Stimulated activated CD8-positive, alpha-beta memory T cell treated with anti-CD3 and anti-CD28 coated beads, Interleukin-7, amount 100 ng/mL, for 1 hour (primary cell): Measurements from ENCODE around the gene PSMC1.
"Not testable (repeated sequence)": the region's sequence is repeated elsewhere in the genome, so short reads cannot be mapped to it uniquely, and the experiment has no call there.

Experiments used
- DNase-seq, 2 donors: peaks; one replicate each; pipeline ENCODE4 v3.0.0-alpha.2; 2020; ENCODE audit warnings: low read depth in 2 of 2

PSMC1 gene

DNA sequence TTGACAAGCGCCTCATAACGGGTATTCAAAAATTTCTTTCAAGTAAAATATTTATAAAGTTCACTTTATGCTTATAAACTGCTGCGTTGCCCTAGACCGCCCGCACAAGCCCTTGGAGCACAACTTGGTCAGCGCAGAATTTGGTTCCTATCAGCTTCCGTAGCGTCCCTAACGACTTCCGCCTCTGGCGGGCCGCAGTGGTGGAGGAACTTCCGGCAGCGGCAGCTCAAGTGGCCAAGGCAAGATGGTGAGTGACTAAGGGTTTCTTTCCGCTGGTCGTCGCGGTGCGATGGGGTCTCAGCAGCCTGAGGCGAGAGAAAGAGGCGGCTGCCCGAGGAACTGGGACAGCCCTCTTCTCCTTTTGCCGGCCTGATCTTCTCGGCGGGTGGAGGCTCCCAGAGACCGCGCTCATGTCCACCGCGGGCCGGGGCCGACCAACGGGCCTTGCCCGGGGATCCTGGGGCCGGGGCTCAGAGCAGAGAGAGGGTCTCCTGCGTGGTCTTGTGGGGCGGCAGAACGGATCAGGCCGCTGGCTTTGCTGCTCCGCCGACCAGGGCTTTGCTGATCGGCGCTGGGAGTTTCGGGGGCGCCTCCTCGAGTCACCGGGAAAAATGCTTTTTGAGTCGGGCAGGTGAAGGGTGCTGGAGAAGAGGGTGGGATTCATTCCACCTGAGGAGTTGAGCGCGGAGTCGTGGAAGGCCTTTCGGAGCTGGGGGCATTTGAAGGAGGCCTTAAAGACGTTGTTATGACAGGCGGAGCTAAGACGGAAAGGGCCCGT lies at the start of gene PSMC1:
TSS of gene PSMC1 (plus strand) at position 200 of the 778 bp plus-strand sequence. CDS start at position 245, 45 bp downstream.
- DNase-seq, result peak; percentile 67 to 75

- DNase-seq, result no peak
These were observed 43.1 kb upstream of the PSMC1 start for GRCh38 chr14:90213099-90213748.

DNA sequence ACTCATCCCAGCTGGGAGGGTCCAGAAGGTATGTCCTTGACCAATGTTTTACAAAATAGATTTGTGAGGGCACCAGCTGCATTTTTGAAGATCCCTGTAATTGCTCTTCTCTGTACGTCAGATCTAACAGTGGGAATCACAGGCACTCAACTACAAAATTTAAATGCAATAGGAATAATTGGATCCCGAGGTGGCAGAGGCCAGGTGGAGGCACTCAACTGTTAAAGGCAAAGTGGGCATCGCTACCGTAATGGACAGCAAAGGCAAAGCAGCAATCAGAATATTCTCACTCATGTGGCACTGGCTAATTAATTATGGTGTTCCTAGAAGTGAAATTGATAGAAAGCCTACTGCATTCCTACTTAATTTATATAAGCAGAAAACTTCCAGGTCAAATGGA lies 27.9 kb upstream of the PSMC1 start:
- DNase-seq, result no peak

DNA sequence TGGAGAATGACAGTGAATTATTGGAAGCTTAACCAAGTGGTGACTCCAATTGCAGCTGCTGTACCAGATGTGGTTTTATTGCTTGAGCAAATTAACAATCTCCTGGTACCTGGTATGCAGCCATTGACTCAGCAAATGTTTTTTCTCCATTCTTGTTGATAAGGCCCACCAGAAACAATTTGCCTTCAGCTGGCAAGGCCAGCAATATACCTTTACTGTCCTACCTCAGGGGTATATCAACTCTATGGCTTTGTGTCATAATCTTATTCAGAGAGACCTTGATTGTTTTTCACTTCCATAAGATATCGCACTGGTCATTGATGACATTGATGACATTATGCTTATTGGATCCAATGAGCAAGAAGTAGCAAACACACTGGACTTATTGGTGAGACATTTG lies 26.4 kb upstream of the PSMC1 start:
- not testable (repeated sequence) for DNase-seq

- peak; percentile 33 to 47 for DNase-seq
These were observed 21.0 kb upstream of the PSMC1 start for GRCh38 chr14:90235179-90235976.

DNA sequence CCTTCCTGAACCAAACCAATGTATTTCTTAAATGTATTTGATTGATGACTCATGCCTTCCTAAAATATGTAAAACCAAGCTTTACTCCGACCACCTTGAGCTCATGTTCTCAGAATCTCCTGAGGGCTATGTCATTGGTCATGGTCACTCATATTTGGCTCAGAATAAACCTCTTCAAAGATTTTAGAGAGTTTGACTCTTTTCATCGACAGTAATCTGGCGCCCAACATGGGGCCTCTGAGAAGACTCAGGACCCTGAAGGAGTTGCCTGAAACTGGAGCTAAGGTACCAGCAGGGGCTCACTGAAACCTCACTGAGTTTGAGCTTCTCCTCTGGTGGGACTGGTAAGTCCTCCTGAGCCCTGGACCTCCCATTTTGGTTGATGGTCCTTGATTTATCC lies 17.2 kb upstream of the PSMC1 start:
- no peak for DNase-seq

- DNase-seq, result no peak
These were observed 13.9 kb upstream of the PSMC1 start for GRCh38 chr14:90242444-90242843.

- no peak for DNase-seq
These were observed 9.4 kb upstream of the PSMC1 start for GRCh38 chr14:90246936-90247335.

- not testable (repeated sequence) for DNase-seq
These were observed 8.9 kb upstream of the PSMC1 start for GRCh38 chr14:90247441-90247840.

DNA sequence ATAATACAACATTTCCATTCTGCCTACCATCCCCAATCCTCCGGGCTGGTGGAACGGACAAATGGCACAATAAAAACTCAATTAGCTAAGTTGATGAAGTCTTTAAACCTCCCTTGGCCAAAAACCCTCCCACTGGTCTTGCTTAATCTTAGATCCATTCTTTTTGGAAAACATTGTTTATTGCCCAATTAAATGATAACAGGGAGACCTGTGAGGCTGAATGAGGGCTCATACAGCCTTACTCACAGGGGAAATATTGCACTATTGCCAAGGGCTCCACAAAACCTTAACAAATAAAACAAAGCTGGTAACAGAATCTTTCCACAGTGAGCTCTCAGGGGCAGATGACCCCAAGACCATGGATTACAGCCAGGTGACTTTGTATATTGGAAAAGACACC lies 7.8 kb upstream of the PSMC1 start:
- DNase-seq, result no peak

- no peak for DNase-seq
These were observed 2.5 kb upstream of the PSMC1 start for GRCh38 chr14:90253826-90254225.

DNA sequence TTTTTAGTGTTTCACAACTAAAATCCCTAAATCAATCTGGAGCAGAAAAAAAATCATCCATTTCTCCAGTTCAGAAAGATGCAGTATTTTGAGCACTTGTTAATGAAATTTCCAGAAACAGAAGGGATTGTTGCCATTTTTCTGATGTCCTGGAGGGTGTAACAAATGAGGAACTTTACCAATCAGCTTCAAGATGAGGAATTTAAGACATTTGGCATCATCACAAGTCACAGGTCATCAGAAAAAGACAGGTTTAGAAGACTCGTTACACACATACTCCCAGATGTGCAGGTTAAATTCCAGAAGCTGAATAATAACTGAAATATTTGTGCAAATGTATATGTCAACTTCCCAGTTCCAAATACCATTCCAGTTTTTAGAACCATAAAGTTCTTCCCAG lies 482 bp upstream of the PSMC1 start:
- no peak for DNase-seq

GRCh38 chr14:90263748-90264449 lies 7.5 kb downstream of the PSMC1 start:
- DNase-seq, result no peak

DNA sequence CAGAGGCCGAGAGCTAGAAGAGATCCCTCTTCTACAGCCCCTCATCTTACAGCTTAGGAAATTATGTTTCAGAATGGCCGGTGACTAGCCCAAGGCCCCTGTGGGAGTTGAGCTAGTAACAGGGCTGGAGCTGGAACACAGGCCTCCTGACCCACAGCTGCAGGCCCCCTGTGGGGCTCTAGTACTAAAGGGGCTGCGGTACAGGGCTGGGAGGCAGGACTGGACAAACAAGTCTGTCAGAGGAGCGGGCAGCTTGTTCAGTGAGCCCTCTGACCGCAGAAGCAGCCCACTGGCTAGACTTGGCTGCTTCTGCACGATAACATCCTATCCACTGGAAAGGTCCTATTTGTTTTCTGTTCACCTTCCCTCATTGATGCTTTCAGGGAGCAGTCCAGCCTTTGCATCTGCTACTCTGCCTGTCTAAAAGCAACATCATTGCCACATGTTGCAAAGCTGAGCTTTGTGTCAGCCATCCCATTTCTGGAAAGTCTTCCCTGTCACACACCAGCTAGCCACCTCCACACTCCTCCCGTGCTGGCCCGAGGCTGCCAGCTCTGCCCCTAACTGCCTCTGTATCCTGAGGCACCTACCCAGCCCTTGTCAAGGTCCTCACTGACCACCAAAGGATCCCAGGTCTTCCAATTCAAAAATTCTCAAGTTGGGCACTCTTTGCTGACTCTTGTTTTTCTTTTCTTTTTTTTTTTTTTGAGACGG lies 10.2 kb downstream of the PSMC1 start:
- no peak for DNase-seq

DNA sequence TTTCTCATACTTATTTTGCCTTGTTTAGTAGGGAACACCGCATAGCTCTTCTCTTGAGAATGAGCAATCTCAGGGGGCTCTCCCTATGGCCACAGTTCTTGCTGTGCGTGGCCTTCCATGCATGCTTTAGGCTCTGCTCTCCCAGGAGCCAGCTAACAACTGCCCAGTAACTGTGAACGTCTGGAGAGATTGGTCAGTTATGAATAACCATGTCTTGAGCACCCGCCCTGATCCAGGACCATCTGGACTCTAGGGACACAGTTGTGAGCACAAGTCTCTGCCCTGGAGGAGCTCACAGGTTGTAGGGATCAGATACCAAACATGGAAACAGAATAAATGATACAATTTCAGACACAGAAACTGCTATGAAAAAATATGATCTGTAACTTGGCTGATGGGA lies 12.1 kb downstream of the PSMC1 start:
- DNase-seq, result no peak

DNA sequence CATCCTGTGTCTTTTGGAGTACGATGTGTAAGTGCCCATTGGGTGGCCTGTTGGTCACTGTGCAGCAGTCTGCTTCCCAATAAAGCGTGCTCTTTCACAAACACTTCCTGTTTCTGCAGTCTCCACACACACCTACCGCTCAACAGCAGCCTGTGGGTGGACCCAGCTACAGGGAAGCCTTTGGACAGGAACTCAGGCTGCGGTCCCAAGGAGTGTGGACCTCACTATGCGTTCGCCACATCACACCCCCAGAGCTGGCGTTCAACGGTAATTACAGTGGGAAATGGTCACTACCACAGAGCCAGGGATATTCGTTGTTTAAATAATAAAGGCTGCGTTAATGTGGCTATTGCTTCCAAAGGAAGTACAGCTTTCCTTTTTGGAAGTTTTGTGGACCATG lies 16.2 kb downstream of the PSMC1 start:
- no peak for DNase-seq

DNA sequence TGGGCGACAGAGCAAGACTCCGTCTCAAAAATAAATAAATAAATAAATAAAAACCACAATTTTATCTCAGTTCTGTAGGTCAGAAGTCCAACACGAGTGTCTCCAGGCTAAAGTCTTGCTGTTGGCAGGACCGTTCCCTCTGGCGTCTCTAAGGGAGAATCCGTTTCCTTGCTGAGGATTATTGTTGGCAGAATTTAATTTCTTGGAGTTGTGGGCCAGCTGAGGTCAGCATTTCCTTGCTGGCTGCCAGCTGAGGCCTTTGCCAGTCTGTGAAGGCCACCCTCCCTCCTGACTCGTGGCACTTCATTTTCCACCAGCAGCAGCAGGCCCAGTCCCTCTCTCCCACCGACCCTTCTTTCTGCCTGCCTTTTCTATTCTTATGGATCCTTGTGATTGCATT lies 17.2 kb downstream of the PSMC1 start:
- no peak for DNase-seq

DNA sequence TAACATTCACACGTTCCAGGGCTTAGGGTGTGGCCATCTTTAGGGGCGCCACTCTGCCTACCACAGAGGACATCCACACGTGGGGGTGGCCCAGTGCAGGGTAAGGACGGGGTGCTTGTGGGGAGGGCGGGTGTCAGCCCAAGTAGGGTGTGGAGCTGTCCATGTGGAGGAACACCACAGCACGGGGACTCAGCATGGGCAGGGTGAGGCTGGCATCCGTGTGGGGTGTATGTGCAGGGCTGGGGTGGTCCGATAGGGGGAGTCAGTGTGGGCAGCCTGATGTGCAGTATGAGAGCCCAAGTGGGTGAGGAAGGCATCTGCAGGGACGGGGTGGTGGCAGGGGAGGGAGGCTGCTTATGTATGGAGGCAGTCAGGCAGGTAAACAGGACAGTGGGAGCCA lies 17.7 kb downstream of the PSMC1 start:
- no peak for DNase-seq

DNA sequence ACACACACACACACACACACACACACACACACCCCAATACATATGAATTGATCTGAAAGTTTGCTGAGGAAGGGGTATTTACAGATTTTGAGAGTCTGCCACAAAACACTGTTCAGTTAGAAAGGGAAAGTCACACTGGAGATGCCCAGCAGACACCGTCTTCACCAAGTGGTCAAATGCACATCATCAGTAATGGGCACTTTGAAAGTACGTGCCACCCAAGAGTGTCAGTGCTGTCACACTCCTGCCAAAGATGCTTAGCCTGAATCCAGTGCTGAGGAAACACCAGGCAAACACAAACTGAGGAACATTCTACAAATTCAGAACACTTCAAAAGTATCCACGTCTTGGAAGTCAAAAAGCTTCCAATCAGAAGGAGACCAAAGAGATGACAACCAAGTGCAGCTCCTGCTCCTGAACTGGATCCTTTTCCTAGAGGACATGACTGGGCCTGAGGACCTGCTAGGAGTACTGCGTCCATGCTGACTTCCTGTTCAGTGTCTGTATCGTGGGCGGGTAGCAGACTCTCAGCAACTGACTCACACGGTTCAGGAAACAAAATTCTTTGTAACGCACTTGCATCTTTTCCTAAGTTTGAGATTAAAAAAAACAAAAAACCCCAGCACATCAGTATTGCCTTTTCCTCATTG lies 18.6 kb downstream of the PSMC1 start:
- no peak for DNase-seq

GRCh38 chr14:90275458-90275814 lies 19.1 kb downstream of the PSMC1 start:
- no peak for DNase-seq

DNA sequence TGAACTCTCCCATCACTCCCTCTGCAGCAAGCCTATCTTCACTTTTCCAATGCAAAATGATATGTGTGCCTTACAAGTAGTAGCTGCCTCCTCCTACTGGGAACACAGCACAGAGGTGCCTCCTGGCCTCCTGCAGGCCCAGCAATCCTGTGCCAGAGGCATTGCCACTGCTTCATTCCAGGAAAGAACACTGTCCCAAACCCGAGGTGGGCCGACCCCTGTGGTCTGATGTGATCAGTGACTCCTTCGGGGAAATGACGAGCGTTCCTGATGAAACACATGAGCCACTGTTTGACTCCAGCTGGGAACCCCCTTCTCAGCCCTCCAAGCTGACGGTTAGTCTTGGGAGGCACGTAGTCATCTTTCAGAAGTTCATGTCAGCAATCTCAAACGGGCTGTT lies 19.5 kb downstream of the PSMC1 start:
- no peak for DNase-seq
